Fibroblast of the aortic adventitia (primary cell): Measurements from ENCODE around the gene AGBL4. TPM values are rescaled to one million over a fixed set of nuclear protein-coding genes. Genes with fewer than 3 reads are reported as not detected.
"Not testable (repeated sequence)": the region's sequence is repeated elsewhere in the genome, so short reads cannot be mapped to it uniquely, and the experiment has no call there.

Source experiments
- DNase-seq: peaks from one replicate; pipeline ENCODE4 v3.0.0-alpha.2; 2010; ENCODE audit warnings: low read depth
- H3K4me3 ChIP-seq: 2 replicates; pipeline ENCODE4 v1.5.1; 2011; ENCODE audit warnings: low read depth, mild to moderate bottlenecking, control low read depth, low read length, moderate library complexity
- total RNA-seq: library from RNA; depleted of rRNA; stranded (reverse); fragments of >200 nt; gene quantifications from 2 replicates; pipeline ENCODE4 v1.2.3, GENCODE V29; 2012; ENCODE audit warnings: low replicate concordance
- TF ChIP-seq, protein P1 (sequence below): IDR thresholded peaks from 2 replicates; pipeline ENCODE4 v1.5.1; 2011; ENCODE audit warnings: mild to moderate bottlenecking, low read length, control low read depth, inconsistent platforms; ENCODE audit not compliant: insufficient read depth

The AGBL4 gene
- total RNA-seq, 1 donor, result not detected

DNA sequence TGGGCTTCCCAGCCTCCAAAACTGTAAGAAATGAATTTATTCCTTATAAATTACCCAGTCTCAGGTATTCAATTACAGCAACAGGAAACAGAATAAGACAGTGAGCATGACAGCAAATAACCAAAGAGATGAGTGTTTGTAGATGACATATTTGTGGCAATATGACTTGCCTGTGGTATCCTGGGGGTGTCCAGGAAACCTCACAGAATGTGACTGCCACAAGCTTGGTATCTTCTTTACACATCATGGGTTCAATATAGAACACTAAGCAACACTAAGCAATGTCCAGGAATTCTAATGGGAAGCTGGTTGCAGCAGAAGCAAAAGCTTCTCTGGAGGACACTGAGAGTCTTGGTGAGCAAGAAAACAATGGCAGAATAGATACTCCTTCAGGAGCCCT is 1010.7 kb downstream of the AGBL4 start:
- H3K4me3 ChIP-seq, result no peak overlapping the region
- TF ChIP-seq, protein P1, sequence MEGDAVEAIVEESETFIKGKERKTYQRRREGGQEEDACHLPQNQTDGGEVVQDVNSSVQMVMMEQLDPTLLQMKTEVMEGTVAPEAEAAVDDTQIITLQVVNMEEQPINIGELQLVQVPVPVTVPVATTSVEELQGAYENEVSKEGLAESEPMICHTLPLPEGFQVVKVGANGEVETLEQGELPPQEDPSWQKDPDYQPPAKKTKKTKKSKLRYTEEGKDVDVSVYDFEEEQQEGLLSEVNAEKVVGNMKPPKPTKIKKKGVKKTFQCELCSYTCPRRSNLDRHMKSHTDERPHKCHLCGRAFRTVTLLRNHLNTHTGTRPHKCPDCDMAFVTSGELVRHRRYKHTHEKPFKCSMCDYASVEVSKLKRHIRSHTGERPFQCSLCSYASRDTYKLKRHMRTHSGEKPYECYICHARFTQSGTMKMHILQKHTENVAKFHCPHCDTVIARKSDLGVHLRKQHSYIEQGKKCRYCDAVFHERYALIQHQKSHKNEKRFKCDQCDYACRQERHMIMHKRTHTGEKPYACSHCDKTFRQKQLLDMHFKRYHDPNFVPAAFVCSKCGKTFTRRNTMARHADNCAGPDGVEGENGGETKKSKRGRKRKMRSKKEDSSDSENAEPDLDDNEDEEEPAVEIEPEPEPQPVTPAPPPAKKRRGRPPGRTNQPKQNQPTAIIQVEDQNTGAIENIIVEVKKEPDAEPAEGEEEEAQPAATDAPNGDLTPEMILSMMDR, result no peak
- no peak for DNase-seq

GRCh38 chr1:49002981-49003380 is 1020.8 kb downstream of the AGBL4 start:
- DNase-seq, H3K4me3 ChIP-seq: not testable (repeated sequence)

GRCh38 chr1:48999321-48999720 is 1024.4 kb downstream of the AGBL4 start:
- no peak overlapping the region for H3K4me3 ChIP-seq
- TF ChIP-seq, protein P1, result no peak
- DNase-seq, result no peak

DNA sequence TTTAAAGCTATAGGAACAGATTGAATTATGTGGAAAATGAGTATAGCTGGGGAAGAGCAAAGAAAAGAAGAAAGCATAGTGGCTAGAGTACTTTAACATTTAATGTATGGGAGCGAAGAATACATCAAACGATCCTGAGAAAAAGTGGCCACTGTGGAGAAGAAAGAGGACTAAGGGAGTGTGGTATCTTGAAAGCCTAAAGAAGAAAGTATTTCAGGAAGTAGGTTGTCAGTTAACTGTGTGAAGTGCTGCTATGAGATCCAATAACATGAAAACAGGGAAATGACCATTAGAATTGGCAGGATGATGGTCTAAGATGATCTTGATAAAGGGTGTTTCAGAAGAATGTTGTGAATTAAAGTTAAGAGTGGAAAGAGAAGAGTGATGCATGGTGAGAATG is 1027.4 kb downstream of the AGBL4 start:
- TF ChIP-seq, protein P1, result no peak
- no peak for DNase-seq
- no peak overlapping the region for H3K4me3 ChIP-seq

DNA sequence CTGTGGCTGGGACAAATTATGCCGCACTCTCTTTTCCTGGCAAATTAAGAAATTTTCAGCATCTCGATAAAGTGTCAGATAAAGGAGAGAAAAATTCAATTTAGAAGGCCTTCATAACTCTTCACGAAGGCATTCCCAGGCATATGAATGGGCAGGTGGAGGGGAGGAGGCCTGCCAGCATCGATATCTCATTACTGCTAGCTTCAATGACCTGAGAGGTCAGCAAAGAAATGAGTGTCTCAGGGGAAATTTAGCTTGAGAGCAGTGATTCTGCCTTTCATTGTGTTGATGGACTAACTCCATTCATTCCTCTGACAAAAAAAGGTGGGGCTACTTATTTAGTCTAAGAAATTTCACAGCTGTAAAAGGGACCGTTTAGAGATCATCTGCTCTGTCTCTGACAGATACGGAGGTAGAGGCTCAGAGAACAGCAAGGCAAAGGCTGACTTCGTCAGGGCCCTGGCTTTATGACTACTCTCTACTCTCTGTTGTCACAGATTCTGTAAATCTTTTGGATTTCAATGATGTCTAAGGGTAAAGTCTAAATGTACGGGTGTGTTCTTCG is 1035.0 kb downstream of the AGBL4 start:
- TF ChIP-seq, protein P1, result no peak
- DNase-seq, result no peak
- H3K4me3 ChIP-seq, result no peak overlapping the region

- H3K4me3 ChIP-seq, result no peak overlapping the region
- no peak for DNase-seq
- TF ChIP-seq, protein P1, result no peak
These were observed 1043.8 kb downstream of the AGBL4 start for GRCh38 chr1:48979940-48980339.

- TF ChIP-seq, protein P1, result no peak
- no peak for DNase-seq
- no peak overlapping the region for H3K4me3 ChIP-seq
These were observed 1045.3 kb downstream of the AGBL4 start for GRCh38 chr1:48978413-48978812.
